ENCODE measurements around the gene UBE2E2. TPM values are rescaled to one million over a fixed set of nuclear protein-coding genes. Genes with fewer than 3 reads are reported as not detected.

UBE2E2 gene
- polyA plus RNA-seq, 4 donors, result 46.7 to 78.8 (median 65.9) TPM

- DNase-seq (ENCODE audit: low read depth in 4 of 4, low spot score in 3 of 4), result no peak
These were observed 364.8 kb downstream of the UBE2E2 start for GRCh38 chr3:23567917-23568316.

GRCh38 chr3:23573827-23574226 lies 370.7 kb downstream of the UBE2E2 start:
- DNase-seq (ENCODE audit: low read depth in 4 of 4, low spot score in 3 of 4), result no peak

- no peak for DNase-seq (ENCODE audit: low read depth in 4 of 4, low spot score in 3 of 4)
These were observed 371.7 kb downstream of the UBE2E2 start for GRCh38 chr3:23574822-23575315.

- DNase-seq (ENCODE audit: low read depth in 4 of 4, low spot score in 3 of 4), result no peak
These were observed 372.6 kb downstream of the UBE2E2 start for GRCh38 chr3:23575697-23576096.

- DNase-seq (ENCODE audit: low read depth in 4 of 4, low spot score in 3 of 4), result no peak
These were observed 373.3 kb downstream of the UBE2E2 start for GRCh38 chr3:23576379-23576959.

- no peak for DNase-seq (ENCODE audit: low read depth in 4 of 4, low spot score in 3 of 4)
These were observed 377.1 kb downstream of the UBE2E2 start for GRCh38 chr3:23580096-23580713.

- DNase-seq (ENCODE audit: low read depth in 4 of 4, low spot score in 3 of 4), result no peak
These were observed 381.0 kb downstream of the UBE2E2 start for GRCh38 chr3:23583980-23584740.

GRCh38 chr3:23587513-23587912 lies 384.4 kb downstream of the UBE2E2 start:
- DNase-seq (ENCODE audit: low read depth in 4 of 4, low spot score in 3 of 4), result no peak

- DNase-seq (ENCODE audit: low read depth in 4 of 4, low spot score in 3 of 4), result no peak
These were observed 385.4 kb downstream of the UBE2E2 start for GRCh38 chr3:23588547-23588946.

- no peak for DNase-seq (ENCODE audit: low read depth in 4 of 4, low spot score in 3 of 4)
These were observed 386.5 kb downstream of the UBE2E2 start for GRCh38 chr3:23589602-23590001.

- DNase-seq (ENCODE audit: low read depth in 4 of 4, low spot score in 3 of 4), result no peak
These were observed 387.5 kb downstream of the UBE2E2 start for GRCh38 chr3:23590424-23591273.

GRCh38 chr3:23591374-23591773 lies 388.2 kb downstream of the UBE2E2 start:
- DNase-seq (ENCODE audit: low read depth in 4 of 4, low spot score in 3 of 4), result no peak

- no peak for DNase-seq (ENCODE audit: low read depth in 4 of 4, low spot score in 3 of 4)
These were observed 390.1 kb downstream of the UBE2E2 start for GRCh38 chr3:23592961-23593931.

- DNase-seq (ENCODE audit: low read depth in 4 of 4, low spot score in 3 of 4), result no peak
These were observed 390.9 kb downstream of the UBE2E2 start for GRCh38 chr3:23594066-23594465.

GRCh38 chr3:23594894-23595670 lies 392.0 kb downstream of the UBE2E2 start:
- no peak for DNase-seq (ENCODE audit: low read depth in 4 of 4, low spot score in 3 of 4)

GRCh38 chr3:23595851-23596250 lies 392.7 kb downstream of the UBE2E2 start:
- DNase-seq (ENCODE audit: low read depth in 4 of 4, low spot score in 3 of 4), result no peak

- DNase-seq (ENCODE audit: low read depth in 4 of 4, low spot score in 3 of 4), result no peak
These were observed 397.2 kb downstream of the UBE2E2 start for GRCh38 chr3:23600167-23600871.

GRCh38 chr3:23601091-23601822 lies 398.1 kb downstream of the UBE2E2 start:
- DNase-seq (ENCODE audit: low read depth in 4 of 4, low spot score in 3 of 4), result no peak

All from left renal pelvis (tissue), 4 donors.